Stimulated activated CD4-positive, alpha-beta T cell treated with anti-CD3 and anti-CD28 coated beads, Interleukin-1b, Interleukin-23, amount 100 ng/mL, for 1 hour (primary cell): Measurements from ENCODE around the gene EXT2.
A peak's percentile ranks its signal among the peaks of the same experiment; 100 is the strongest.

Source experiments
- DNase-seq, 2 donors: peaks; one replicate each; pipeline ENCODE4 v3.0.0-alpha.2; 2020; ENCODE audit warnings: low read depth in 2 of 2

Gene EXT2

DNA sequence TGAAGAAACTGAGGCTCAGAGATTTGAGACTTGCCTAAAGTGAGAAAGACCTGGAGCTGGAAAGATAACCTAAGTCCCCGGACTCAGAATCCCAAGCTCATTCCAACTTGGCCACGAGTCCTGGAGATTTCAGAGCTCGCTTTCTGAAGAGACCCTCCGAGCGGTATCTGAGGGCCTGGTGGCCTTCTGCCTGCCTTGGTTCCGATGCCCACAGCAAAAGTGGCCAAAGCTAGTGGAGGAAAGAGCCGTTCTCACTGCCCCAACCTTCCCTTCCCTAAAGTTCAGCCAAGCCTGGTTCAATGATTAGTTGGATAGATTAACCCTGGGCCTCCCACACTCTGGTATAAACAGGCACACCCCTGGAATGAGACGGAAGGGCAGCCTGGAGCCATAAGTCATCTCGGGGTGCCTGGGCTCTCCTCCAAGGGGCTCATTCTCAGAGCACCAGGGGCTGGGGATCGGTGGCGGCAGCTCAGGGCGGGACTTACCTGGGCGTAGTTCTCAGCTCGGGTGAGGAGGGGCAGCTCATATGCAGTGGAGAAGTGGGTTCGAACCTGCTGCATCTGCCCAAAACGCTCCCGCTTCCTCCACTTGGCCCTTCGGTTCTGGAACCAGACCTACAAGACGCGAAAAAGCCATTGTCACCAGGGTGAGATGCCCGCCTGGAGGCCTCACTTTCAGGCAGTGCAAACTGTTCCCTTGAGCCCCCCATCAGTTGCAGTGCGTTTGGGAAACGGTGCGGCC is 171.7 kb downstream of the EXT2 start:
- no peak for DNase-seq

DNA sequence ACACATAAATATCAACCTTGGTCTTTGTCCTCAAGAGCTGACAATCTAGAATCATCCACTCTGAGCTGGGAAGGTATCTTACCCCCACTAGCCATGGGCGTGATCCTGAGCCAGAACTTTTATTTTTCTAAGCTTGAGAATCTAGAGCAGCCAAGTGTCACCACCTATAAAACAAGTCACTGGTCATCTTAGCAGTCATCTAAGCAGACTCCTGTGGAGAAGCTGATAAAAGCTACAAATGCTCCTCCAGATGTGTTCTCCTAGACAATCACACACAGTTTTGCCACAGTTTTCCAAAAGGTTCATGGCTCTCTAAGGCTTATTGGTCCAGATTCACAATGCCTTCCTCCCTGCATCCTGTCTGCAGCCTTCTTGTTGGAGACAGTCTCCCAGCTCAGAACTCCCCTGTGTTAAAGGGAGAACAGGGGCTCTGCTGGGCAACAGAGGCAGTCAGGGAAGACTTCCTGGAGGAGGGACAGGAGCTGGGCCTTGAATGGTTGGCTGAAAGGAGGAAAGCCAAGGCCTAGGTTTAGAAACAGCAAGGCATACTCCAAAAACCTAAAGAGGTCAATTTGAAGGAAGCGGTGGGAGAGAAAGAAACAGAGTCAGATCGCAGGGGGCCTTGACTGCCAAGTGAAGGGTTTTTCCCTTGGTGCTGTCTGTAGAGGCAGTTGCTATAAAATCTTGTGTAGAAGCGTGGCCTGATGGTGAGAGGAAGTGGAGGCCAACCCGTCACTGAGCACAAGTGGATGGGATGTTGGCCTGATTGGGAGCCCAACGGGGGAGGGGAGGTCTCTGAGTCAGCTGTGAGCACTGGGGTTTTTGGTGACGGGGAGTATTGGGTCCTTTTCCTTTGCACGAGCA is 172.5 kb downstream of the EXT2 start:
- no peak for DNase-seq

DNA sequence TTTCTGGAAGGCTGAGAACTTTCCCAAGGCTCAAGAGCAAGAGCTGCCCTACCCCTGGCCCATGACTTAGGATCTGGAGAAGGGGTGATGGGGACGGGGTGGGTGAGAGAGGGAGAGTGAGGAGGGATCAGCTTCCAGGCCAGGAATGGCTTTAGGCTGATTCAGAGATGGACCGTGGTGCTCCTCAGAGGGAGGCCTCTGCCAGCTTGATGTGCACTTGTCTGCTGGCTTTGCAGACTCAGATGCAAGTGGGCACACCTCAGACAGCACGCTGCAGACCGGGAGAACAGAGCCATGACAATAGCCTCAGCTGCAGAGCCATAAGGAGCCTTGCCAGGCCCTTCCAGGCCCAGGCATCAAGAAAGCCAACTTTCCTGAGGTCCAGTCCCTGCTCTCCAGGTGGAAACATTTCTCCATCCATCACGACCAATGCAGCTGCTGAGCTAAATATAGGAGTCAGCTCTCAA is 173.2 kb downstream of the EXT2 start:
- DNase-seq, result no peak

DNA sequence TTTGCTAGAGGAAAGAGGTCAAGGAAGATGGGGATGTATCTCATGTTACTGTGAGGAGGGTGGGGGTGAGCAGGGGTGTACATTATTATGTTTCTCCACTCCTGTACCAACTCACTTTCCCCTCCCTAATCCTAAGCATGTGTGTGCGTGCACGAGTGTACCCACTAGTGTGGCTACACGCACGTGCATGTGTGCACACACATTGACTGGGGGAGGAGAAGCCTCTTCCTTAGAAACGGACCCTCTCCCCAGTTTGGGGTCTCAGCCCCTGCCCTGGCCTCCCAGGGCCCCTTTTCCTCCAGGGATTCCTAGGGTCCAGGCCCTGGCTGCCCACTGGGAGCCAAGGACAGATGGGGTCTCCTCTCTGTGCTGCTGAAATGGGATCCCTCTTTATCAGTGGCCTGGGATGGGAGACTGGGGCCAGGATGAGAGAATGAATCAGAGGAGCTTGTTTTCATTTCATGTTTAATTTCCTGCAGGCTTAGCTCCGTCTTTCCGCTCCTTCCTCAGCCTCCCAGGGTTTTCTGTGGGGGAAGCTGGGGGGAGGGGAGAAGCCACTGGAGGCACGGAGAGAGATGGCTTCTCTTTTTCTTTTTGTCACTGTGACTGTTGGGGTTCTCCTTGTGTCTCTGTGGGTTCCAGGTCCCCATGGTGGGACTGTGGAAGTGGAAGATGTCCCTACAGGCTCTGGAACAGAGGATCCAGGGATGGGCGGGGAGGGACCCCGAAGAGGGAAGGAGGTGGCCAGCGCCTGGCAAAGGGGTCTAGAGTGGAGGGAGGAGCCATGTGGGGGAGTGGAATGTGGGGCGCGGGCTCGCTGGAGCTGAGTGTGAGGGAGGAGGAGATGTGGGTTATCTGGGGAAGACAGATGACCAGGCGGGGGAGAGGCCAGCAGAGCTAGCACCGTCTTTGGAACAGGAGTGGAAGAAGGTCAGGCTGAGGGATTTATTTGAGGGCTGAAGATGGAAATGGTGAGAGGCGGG is 174.2 kb downstream of the EXT2 start:
- no peak for DNase-seq

DNA sequence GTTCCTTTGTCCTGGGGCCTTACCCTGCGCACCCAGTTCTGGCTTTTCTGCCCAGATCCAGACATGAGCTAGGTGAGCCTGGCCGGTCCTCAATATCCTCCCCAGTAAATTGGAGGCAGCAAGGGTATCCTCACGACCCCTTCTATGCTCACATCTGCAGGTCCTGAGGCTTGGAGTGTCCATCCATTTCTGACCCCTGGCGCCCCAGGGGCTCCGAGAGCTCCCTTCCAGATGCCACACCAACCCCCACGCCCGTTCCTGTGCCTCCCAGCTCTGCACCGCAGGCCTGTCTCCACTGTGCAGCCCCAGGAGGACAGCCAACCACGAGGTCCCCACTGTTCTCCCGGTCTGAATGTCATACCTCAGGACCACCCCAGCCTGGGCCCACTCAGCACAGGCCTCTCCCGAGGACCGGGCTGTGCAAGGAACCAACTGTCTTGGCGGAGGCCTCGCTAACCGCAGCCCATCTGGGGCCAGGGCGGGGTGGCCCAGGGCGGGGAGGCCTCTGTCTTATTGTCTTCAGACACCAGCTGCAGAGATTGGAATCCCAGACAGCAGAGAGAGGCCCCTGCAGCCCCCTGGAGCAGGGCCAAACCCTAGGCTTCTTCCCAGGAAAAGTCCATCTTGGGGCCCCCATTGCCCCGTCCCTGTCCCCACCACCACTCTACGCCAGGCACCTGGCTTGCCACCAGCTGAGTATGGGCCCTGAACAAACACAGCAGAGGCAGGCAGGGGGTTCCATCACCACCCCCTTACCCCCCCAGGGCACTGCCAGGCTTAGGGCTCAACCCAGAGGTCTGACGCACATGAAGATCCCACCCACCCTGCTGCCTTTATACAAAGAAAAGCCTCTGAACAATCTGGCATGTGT is 175.2 kb downstream of the EXT2 start:
- DNase-seq, result no peak

DNA sequence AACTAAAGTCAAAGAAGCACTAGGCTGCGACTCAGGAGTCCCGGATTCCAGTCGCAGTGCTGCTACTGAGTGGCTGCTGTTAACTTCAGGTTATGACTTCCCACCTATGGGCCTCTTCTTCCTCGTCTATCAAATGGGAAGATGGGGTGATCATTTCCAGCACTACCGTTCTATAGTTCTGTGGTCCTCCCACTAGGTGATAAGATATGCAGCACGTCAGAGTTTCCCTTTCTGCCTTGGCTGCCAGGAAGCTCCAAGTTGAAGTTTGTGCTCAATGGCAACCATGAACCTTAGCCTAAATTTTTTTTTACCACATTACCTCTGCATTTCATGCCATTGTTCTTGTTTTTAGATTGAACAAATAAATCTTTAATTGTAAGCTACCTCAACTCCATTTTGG is 175.8 kb downstream of the EXT2 start:
- no peak for DNase-seq

DNA sequence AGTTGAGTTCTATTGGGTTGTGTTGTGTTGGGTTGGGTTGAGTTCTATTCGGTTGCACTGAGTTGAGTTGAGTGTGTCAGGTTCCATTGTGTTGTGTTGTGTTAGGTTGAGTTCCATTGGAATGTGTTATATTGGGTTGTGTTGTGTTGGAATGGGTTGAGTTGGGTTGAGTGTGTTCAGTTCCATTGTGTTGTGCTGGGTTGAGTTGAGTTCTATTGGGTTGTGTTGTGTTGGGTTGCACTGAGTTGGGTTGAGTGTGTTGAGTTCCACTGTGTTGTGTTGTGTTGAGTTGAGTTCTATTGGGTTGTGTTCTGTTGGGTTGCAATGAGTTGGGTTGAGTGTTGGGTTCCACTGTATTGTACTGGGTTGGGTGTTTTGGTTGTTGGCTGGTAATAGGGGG is 178.9 kb downstream of the EXT2 start:
- no peak for DNase-seq

DNA sequence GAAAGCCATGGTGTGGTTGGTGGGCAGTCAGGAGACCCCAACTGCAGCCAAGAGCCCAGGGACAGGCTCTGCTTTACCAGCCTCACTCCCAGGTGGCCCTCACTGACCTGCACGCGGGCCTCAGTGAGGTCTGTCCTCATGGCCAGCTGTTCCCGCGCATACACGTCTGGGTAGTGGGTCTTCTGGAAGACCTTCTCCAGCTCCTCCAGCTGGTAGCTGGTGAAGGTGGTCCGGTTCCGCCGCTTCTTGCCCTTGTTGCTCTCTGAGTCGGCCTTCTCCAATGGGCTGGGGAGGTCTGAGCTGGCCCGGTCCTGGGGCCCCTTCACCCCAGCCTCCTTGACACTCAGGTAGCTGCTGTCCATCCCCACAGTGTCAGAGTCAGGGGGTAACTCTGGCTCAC is 179.8 kb downstream of the EXT2 start:
- DNase-seq, result no peak

DNA sequence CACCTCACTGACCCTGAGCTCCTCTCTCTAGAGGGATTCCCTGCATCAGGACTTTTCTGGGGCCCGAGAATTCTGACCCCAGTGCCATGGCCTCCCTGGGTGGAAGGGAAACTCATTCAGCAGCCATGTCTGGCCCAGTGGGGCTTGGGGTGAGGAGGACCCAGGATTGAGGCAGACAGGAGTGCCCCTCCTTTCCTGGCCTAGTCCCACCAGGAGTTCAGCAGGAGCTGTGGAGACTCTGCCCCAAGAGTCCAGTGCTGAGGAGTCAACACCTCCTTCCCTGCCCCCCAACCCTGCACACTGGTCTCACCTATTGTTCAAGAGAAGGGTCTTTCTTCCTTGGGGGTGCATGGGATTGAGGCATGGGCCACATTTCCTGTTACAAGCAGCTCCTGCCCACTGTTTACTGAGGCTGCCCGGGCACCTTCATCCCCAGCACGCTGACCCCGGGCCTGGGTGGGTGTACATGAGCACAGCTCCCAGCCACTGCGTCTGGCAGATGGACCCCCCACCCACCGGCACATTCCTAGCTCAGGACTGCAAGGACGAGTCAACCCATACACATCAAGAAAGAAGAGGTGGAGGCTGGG is 180.6 kb downstream of the EXT2 start:
- no peak for DNase-seq

DNA sequence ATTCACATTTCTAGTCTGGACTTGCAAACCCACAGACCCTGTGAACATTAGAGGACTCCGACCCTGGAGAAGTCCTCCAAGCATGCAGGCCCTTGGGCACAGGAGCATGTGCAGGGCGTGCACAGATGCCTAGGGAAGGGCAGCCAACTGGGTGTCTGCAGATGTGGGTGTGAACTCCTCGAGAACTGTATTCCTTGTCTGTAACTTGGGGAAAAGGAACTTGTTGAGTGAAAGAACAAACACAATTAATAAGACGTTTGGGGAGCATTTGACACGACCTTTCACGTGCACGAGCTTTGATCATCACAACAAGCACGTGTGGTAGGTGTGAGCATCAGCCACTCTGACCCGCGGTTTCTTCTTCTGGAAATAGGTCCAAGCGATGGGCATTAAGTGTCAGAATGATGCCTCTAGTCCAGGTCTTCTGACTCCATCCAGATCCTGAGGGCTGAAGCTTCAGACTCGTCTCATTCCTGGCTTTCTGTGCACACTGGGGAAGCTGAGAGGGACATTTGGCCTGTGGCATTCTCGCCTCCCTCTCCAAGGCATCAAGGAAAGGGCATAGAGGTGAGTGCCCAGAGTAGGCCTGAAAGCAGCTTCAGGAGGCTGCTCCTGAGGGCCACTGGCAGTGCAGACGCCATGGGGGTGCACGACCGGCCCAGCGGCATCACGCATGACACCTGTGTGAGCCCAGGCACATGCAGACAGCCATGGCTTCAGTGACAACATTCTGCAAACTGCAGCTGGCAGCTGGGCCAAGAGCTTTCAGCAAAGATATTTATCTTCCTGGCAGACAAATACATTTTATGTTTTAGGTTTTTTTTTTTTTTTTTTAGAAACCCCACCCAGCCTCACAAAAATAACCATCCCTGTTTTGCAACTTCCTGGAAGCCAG is 182.0 kb downstream of the EXT2 start:
- no peak for DNase-seq

DNA sequence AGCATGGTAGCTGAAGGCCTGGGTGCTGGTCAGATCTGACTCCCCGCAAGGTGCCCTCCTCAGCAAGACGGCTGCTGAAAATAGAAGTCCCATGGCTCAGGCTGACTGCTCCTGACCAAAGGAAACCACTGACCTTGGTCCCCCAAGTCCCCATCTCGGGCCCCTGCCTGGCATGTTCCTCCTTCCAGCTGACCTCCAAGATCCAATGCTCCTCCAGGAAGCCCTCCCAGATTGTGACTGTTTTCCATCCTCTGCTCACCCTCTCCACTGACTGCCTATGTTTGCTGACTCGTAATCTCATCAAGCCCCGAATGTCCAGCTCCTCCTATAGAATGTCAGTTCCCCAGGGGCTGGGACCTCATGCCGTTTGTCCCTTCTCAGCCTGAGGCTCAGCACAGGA is 184.0 kb downstream of the EXT2 start:
- DNase-seq, result no peak

DNA sequence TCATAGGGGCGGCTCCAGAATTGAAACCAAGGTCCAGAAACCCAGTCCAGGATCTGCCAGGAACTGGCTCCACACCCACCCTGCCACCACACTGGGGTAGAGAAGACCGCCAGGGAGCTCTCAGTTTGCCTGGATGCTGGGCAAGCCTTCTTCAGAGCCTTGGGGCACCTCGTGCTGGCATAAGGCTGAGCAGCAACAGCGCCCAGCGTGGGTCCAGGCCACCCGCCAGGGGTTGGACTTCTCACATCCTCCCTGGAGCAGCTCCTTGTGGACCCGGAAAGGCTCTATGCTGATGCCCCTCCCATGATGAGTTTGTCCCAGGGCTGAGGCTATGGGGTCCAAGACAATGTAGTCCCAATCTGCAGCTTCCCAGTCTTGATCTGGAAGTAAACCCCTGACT is 184.8 kb downstream of the EXT2 start:
- no peak for DNase-seq

DNA sequence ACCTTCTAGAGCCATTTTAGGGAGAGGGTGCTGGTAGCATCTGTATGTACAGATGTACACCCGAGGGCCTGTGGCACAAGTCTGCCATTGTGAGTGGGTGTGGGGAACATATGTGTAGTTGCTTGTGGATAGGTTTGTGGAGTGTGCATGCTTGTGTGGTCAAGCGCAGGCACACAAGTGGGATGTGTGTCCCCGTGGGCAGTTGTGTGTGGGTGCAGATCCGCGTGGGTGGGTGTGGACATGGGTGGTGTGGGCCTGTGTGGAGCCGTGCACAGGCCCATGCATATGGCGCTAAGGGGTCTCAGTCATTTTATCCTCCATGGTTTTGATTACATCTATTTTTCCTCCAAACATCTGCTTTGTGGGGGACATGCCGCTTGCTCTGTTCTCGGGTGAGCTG is 185.7 kb downstream of the EXT2 start:
- DNase-seq, result no peak

DNA sequence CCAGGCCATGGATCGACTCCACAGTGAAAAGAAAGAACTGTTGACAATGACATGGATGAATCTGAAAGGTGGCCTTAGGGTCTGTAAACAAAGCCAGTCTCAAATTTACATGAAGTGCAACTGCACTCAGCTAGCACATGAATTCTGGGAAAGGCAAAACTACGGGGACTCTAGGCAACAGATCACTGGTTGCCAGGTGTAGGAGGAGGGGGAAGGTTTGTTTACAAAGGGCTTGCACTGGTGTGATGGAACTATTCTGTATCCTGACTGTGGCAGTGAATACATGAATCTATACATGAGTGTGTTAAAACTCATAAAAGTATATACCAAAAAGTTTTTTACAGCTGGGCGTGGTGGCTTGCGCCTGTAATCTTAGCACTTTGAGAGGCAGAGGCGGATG is 187.1 kb downstream of the EXT2 start:
- no peak for DNase-seq

DNA sequence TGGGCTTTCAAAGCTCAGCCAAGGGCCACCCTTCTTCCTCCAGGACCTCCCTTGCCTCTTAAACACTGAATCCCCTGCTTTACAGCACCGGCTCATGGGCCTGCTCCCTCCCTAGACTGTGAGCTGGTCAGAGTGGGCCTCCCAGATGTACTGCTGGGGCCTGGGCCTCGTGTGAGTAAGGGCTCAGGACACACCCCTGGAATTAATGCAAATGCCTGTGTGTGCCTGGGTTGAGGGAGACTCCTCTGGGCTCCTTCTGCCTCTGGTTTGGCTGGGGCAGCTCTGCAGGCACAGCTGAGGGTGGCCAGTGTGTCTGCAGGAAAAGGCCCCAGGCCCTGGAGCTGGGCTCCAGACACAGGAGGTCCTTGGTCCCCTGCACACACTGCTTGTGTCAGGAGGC is 190.3 kb downstream of the EXT2 start:
- no peak for DNase-seq

DNA sequence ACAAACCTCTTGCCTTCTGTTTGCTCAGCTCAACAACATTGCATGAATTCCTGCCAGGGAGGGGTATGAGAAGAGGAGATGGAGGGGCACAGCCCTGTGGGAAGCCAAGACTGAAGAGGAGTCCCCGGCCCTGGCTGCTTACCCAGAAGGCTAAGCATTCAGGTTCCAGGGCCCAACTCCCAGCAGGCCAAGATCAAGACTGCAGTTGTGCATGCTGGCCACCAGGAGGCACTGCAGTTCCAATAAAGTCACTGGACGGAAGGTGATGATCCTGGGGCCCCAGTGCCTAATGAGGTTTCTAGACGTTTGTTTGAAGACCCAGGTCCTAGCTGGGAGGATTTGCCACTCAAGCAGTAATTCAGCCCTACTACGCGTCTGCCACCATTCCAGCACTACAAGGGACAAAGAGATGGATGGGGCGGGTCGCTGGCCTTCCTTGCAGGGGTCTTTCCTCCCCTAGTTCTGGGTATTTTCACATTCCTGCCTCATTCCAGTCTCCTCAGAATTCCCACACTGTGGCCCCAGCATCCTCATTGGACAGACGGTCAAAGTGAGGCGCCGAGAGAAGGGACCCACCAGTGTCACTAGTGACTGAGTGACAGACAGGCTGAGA is 190.9 kb downstream of the EXT2 start:
- DNase-seq, result peak; percentile 7 to 38

DNA sequence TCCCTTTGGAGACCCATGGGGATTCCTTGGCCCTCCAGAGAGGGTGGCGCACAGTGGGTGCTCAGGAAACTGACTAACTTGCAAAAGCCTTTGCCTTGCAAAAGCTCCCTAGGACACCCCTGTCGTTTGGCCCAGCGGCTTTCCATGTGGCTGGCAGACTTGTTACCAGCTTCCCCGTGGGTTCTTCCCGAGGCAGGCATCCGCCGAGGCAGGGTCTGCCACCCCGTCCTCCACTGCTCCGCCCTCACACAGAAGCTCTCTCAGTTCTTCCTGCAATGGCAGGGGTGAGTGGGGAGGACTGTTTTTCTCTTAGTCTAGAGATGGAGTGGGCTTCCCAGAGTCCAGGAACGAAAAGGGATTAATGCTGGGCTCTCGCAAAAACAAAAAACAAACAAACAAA is 191.4 kb downstream of the EXT2 start:
- no peak for DNase-seq

DNA sequence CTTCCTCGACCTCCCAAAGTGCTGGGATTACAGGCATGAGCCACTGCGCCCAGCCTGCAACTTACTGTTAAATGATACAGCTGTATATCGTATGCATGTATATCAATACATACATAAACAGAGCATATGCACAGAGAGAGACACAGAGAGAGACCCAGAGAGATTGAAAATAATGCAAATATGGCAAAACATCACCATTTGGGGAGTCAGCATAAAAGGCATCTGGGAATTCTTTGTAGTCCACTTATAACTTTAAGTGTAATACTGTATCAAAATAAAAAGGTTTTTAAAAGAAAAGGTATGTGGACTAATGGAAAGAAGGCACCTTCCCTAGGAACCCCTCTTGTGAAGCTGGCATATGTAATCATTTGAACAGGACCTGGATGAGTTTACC is 192.7 kb downstream of the EXT2 start:
- no peak for DNase-seq

DNA sequence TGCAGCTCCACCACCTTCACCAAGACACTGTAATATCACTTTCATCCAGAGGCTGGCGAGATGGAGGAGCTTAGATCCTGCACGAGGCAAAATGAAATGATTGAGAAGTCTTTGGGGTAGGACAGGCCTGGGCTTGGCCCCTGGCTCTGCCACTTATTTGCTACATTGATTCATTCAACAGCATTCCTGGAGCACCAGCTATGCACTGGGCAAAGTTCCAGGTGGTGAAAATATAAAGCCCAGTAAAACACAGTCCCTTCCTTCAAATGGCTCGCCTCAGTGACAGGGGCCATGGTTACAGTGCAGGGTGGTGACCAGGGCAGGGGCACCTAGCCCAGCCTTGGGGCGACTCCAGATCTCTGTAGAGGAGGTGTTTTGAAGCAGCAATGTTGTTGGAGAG is 194.7 kb downstream of the EXT2 start:
- DNase-seq, result no peak
